ENCODE data around the gene GNA15. TPM values are rescaled to one million over a fixed set of nuclear protein-coding genes. Genes with fewer than 3 reads are reported as not detected.
A peak's percentile ranks its signal among the peaks of the same experiment; 100 is the strongest.
"Not testable (repeated sequence)": the region's sequence is repeated elsewhere in the genome, so short reads cannot be mapped to it uniquely, and the experiment has no call there.

The GNA15 gene
- total RNA-seq, 1 donor from 2014 or later = 13.2 TPM

- no peak for DNase-seq
Observed at GRCh38 chr19:3150739-3151329, 15.0 kb downstream of the GNA15 start.

GRCh38 chr19:3151563-3152418 lies 16.0 kb downstream of the GNA15 start:
- no peak for DNase-seq

GRCh38 chr19:3152419-3152780 lies 16.6 kb downstream of the GNA15 start:
- no peak for DNase-seq

GRCh38 chr19:3153286-3154230 lies 17.7 kb downstream of the GNA15 start:
- no peak for DNase-seq

GRCh38 chr19:3154447-3154846 lies 18.6 kb downstream of the GNA15 start:
- not testable (repeated sequence) for DNase-seq

GRCh38 chr19:3154957-3155736 lies 19.3 kb downstream of the GNA15 start:
- peak; percentile 33 for DNase-seq

- DNase-seq = no peak
Observed at GRCh38 chr19:3157096-3157845, 21.4 kb downstream of the GNA15 start.

GRCh38 chr19:3159565-3159964 lies 23.7 kb downstream of the GNA15 start:
- DNase-seq = no peak

- DNase-seq = no peak
Observed at GRCh38 chr19:3160219-3160618, 24.4 kb downstream of the GNA15 start.

- no peak for DNase-seq
Observed at GRCh38 chr19:3161453-3161852, 25.6 kb downstream of the GNA15 start.

GRCh38 chr19:3162418-3163229 lies 26.8 kb downstream of the GNA15 start:
- DNase-seq = no peak

- peak; percentile 34 for DNase-seq
Observed at GRCh38 chr19:3163230-3163886, 27.5 kb downstream of the GNA15 start.

- no peak for DNase-seq
Observed at GRCh38 chr19:3163943-3164342, 28.1 kb downstream of the GNA15 start.

- no peak for DNase-seq
Observed at GRCh38 chr19:3167533-3168272, 31.9 kb downstream of the GNA15 start.

- DNase-seq = no peak
Observed at GRCh38 chr19:3171894-3172672, 36.2 kb downstream of the GNA15 start.

- not testable (repeated sequence) for DNase-seq
Observed at GRCh38 chr19:3172673-3173000, 36.8 kb downstream of the GNA15 start.

- peak; percentile 3 for DNase-seq
Observed at GRCh38 chr19:3175781-3176714, 40.2 kb downstream of the GNA15 start.

Data from skin of body (tissue), 2 donors.